ENCODE data around the gene NCBP1. TPM values are rescaled to one million over a fixed set of nuclear protein-coding genes. Genes with fewer than 3 reads are reported as not detected.

The NCBP1 gene
- total and polyA plus RNA-seq, 2 donors (not counting 1 experiment from before 2014, with no cell fraction given): 27.1 to 42.9 TPM

GRCh38 chr9:97600531-97601227, 32.9 kb upstream of the NCBP1 start:
- Histone ChIP-seq H4K20me1 (ENCODE audit: control insufficient read depth, extremely low read depth, insufficient read depth, low read length) (no peaks in the 10 kb centered on the region), H3K9ac (ENCODE audit: insufficient read depth, low read length) (no peak overlapping the region), H2AFZ (ENCODE audit: low read length) (no peak overlapping the region), H3K9me3 (ENCODE audit: control insufficient read depth, insufficient read depth, low read depth, low read length) (no peaks in the 10 kb centered on the region), H3K27me3 (ENCODE audit: control insufficient read depth, insufficient read depth, low read length) (no peaks in the 10 kb centered on the region), H3K79me2 (ENCODE audit: control insufficient read depth, insufficient read depth, low read length) (no peaks in the 10 kb centered on the region), H3K4me2 (ENCODE audit: extremely low read depth, insufficient read depth, low read length) (no peak overlapping the region), H3K36me3 (ENCODE audit: control insufficient read depth, insufficient read depth, low read length) (peaks cover 5% of the 10 kb centered on the region), H3K4me3 (replicated peaks in 1 of 4; ENCODE audit: control extremely low read depth in 1 of 4, insufficient read depth in 1 of 4, low read depth in 3 of 4, low read length in 4 of 4) (no peak overlapping the region), H3K27ac (ENCODE audit: insufficient read depth, low read length) (no peak overlapping the region), H3K4me1 (ENCODE audit: control insufficient read depth, extremely low read depth, insufficient read depth, low read length) (no peaks in the 10 kb centered on the region)
- TF ChIP-seq CTCF (conservative IDR thresholded peaks at IDR 0.05 in 1 of 2, IDR thresholded peaks at IDR 0.05 in 1 of 2; ENCODE audit: low read depth in 1 of 2, low read length in 2 of 2): no peak
- TF ChIP-seq EZH2 (IDR thresholded peaks at IDR 0.05; ENCODE audit: low read length, missing control alignments): no peak
- no peak for DNase-seq (ENCODE audit: low read depth in 2 of 2)

GRCh38 chr9:97601228-97601898, 32.3 kb upstream of the NCBP1 start:
- no peak overlapping the region for H3K4me3 ChIP-seq (replicated peaks in 1 of 4; ENCODE audit: control extremely low read depth in 1 of 4, insufficient read depth in 1 of 4, low read depth in 3 of 4, low read length in 4 of 4)
- no peaks in the 10 kb centered on the region for H4K20me1 ChIP-seq (ENCODE audit: control insufficient read depth, extremely low read depth, insufficient read depth, low read length)
- H3K27ac ChIP-seq (ENCODE audit: insufficient read depth, low read length): no peak overlapping the region
- no peaks in the 10 kb centered on the region for H3K79me2 ChIP-seq (ENCODE audit: control insufficient read depth, insufficient read depth, low read length)
- no peak overlapping the region for H3K4me2 ChIP-seq (ENCODE audit: extremely low read depth, insufficient read depth, low read length)
- H2AFZ ChIP-seq (ENCODE audit: low read length): no peak overlapping the region
- H3K36me3 ChIP-seq (ENCODE audit: control insufficient read depth, insufficient read depth, low read length): peaks cover 5% of the 10 kb centered on the region
- TF ChIP-seq CTCF (conservative IDR thresholded peaks at IDR 0.05 in 1 of 2, IDR thresholded peaks at IDR 0.05 in 1 of 2; ENCODE audit: low read depth in 1 of 2, low read length in 2 of 2): no peak
- H3K9ac ChIP-seq (ENCODE audit: insufficient read depth, low read length): no peak overlapping the region
- no peaks in the 10 kb centered on the region for H3K4me1 ChIP-seq (ENCODE audit: control insufficient read depth, extremely low read depth, insufficient read depth, low read length)
- no peaks in the 10 kb centered on the region for H3K27me3 ChIP-seq (ENCODE audit: control insufficient read depth, insufficient read depth, low read length)
- H3K9me3 ChIP-seq (ENCODE audit: control insufficient read depth, insufficient read depth, low read depth, low read length): no peaks in the 10 kb centered on the region
- DNase-seq (ENCODE audit: low read depth in 2 of 2): no peak

GRCh38 chr9:97602430-97602829, 31.2 kb upstream of the NCBP1 start:
- H3K9ac ChIP-seq (ENCODE audit: insufficient read depth, low read length): no peak overlapping the region
- no peak overlapping the region for H3K27ac ChIP-seq (ENCODE audit: insufficient read depth, low read length)
- no peaks in the 10 kb centered on the region for H3K9me3 ChIP-seq (ENCODE audit: control insufficient read depth, insufficient read depth, low read depth, low read length)
- no peaks in the 10 kb centered on the region for H3K4me1 ChIP-seq (ENCODE audit: control insufficient read depth, extremely low read depth, insufficient read depth, low read length)
- TF ChIP-seq EZH2 (IDR thresholded peaks at IDR 0.05; ENCODE audit: low read length, missing control alignments): no peak
- TF ChIP-seq CTCF (conservative IDR thresholded peaks at IDR 0.05 in 1 of 2, IDR thresholded peaks at IDR 0.05 in 1 of 2; ENCODE audit: low read depth in 1 of 2, low read length in 2 of 2): no peak
- H2AFZ ChIP-seq (ENCODE audit: low read length): no peak overlapping the region
- no peaks in the 10 kb centered on the region for H3K27me3 ChIP-seq (ENCODE audit: control insufficient read depth, insufficient read depth, low read length)
- peaks cover 5% of the 10 kb centered on the region for H3K36me3 ChIP-seq (ENCODE audit: control insufficient read depth, insufficient read depth, low read length)
- H3K79me2 ChIP-seq (ENCODE audit: control insufficient read depth, insufficient read depth, low read length): no peaks in the 10 kb centered on the region
- no peaks in the 10 kb centered on the region for H4K20me1 ChIP-seq (ENCODE audit: control insufficient read depth, extremely low read depth, insufficient read depth, low read length)
- no peak overlapping the region for H3K4me3 ChIP-seq (replicated peaks in 1 of 4; ENCODE audit: control extremely low read depth in 1 of 4, insufficient read depth in 1 of 4, low read depth in 3 of 4, low read length in 4 of 4)
- no peak overlapping the region for H3K4me2 ChIP-seq (ENCODE audit: extremely low read depth, insufficient read depth, low read length)
- DNase-seq (ENCODE audit: low read depth in 2 of 2): no peak
